ENCODE data around the gene ZNF768. TPM values are rescaled to one million over a fixed set of nuclear protein-coding genes. Genes with fewer than 3 reads are reported as not detected.

ZNF768 gene
- total RNA-seq, 2 experiments from 2014 or later = 38.3 to 63.7 TPM

DNA sequence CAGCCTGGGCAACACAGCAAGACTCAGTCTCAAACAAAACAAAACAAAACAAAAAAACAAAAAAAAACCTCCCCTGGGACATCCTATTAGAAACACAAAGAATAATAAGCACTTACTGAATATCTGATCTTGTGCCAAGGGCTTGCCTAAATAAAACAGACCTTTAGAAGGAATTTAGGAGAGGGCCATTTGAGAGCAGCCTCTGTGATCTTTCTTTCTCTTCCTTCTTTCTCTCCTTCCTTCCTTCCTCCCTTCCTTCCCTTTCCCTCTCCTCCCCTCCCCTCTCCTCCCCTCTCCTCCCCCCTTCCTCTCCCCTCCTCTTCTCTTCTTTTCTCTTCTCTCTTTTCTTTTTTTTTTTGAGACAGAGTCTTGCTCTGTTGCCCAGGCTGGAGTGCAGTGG is 41.5 kb downstream of the ZNF768 start:
- Histone ChIP-seq H3K36me3 (ENCODE audit: insufficient read depth, low read length) (peaks cover 90% of the 10 kb centered on the region), H4K20me1 (ENCODE audit: insufficient read depth, low read length) (no peaks in the 10 kb centered on the region), H3K9me2 (ENCODE audit: insufficient read depth, low read length) (no peaks in the 10 kb centered on the region), H3K4me3 (ENCODE audit: low read depth, low read length, poor library complexity, severe bottlenecking) (no peak overlapping the region), H3K79me2 (ENCODE audit: insufficient read depth, low read depth, low read length) (no peaks in the 10 kb centered on the region), H3K4me2 (ENCODE audit: low read length) (no peak overlapping the region), H3K27ac (ENCODE audit: low read depth, low read length, poor library complexity, severe bottlenecking) (no peak overlapping the region), H2AFZ (ENCODE audit: low read length) (no peak overlapping the region), H3K9me3 (ENCODE audit: low read length) (no peaks in the 10 kb centered on the region), H3K4me1 (ENCODE audit: insufficient read depth, low read length, poor library complexity, severe bottlenecking) (no peaks in the 10 kb centered on the region)
- no TSS peak for BruUV-seq (replicated peaks)
- intact Hi-C loops (cut with micrococcal nuclease; ENCODE audit: unreplicated experiment) = no loop called here
- TF ChIP-seq, protein P1, sequence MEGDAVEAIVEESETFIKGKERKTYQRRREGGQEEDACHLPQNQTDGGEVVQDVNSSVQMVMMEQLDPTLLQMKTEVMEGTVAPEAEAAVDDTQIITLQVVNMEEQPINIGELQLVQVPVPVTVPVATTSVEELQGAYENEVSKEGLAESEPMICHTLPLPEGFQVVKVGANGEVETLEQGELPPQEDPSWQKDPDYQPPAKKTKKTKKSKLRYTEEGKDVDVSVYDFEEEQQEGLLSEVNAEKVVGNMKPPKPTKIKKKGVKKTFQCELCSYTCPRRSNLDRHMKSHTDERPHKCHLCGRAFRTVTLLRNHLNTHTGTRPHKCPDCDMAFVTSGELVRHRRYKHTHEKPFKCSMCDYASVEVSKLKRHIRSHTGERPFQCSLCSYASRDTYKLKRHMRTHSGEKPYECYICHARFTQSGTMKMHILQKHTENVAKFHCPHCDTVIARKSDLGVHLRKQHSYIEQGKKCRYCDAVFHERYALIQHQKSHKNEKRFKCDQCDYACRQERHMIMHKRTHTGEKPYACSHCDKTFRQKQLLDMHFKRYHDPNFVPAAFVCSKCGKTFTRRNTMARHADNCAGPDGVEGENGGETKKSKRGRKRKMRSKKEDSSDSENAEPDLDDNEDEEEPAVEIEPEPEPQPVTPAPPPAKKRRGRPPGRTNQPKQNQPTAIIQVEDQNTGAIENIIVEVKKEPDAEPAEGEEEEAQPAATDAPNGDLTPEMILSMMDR (conservative IDR thresholded peaks at IDR 0.05; ENCODE audit: low read length) = no peak
- TF ChIP-seq EZH2phosphoT487 (IDR thresholded peaks at IDR 0.05; ENCODE audit: borderline replicate concordance, low read depth, low read length) = no peak
- DNase-seq (ENCODE audit: low spot score) = no peak
- POLR2A ChIA-PET = interaction anchor here (0.6 kb wide), 1 partner anchor 57 kb away, joined by 3 read pairs; no protein-coding TSS in a partner anchor
- CTCF ChIA-PET (ENCODE audit: unreplicated experiment) = no interaction called here

DNA sequence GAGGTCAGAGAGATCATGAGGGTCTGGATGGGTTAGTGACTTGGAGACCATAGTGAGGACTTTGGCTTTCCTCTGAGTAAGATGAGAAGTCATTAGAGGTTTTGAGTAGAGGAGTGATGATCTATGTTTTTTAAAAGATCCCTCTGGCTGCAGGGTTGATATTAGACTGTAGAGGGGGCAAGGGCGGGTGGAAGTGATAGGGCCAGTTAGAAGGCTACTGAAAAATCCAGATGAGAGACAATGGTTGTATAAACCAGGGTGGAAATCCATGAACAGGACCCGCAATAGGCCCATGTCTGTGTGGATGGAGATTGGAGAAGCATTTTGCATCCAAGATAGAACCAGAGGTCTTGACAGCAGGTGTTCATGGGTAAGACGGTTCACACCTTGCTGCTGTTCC is 44.0 kb downstream of the ZNF768 start:
- Histone ChIP-seq H4K20me1 (ENCODE audit: insufficient read depth, low read length) (no peaks in the 10 kb centered on the region), H3K79me2 (ENCODE audit: insufficient read depth, low read depth, low read length) (no peaks in the 10 kb centered on the region), H3K4me1 (ENCODE audit: insufficient read depth, low read length, poor library complexity, severe bottlenecking) (no peaks in the 10 kb centered on the region), H2AFZ (ENCODE audit: low read length) (no peak overlapping the region), H3K9me2 (ENCODE audit: insufficient read depth, low read length) (no peaks in the 10 kb centered on the region), H3K27ac (ENCODE audit: low read depth, low read length, poor library complexity, severe bottlenecking) (no peak overlapping the region), H3K4me2 (ENCODE audit: low read length) (no peak overlapping the region), H3K36me3 (ENCODE audit: insufficient read depth, low read length) (peaks cover 73% of the 10 kb centered on the region), H3K9me3 (ENCODE audit: low read length) (no peaks in the 10 kb centered on the region), H3K4me3 (ENCODE audit: low read depth, low read length, poor library complexity, severe bottlenecking) (no peak overlapping the region)
- intact Hi-C loops (cut with micrococcal nuclease; ENCODE audit: unreplicated experiment) = no loop called here
- TF ChIP-seq EZH2phosphoT487 (IDR thresholded peaks at IDR 0.05; ENCODE audit: borderline replicate concordance, low read depth, low read length) = no peak
- TF ChIP-seq, protein P1 (conservative IDR thresholded peaks at IDR 0.05; ENCODE audit: low read length) = peak; percentile 32; the same call in 1 of the 2 replicates
- TSS peak; percentile 40 for BruUV-seq (replicated peaks)
- no peak for DNase-seq (ENCODE audit: low spot score)
- CTCF ChIA-PET (ENCODE audit: unreplicated experiment) = no interaction called here
- POLR2A ChIA-PET = no interaction called here

DNA sequence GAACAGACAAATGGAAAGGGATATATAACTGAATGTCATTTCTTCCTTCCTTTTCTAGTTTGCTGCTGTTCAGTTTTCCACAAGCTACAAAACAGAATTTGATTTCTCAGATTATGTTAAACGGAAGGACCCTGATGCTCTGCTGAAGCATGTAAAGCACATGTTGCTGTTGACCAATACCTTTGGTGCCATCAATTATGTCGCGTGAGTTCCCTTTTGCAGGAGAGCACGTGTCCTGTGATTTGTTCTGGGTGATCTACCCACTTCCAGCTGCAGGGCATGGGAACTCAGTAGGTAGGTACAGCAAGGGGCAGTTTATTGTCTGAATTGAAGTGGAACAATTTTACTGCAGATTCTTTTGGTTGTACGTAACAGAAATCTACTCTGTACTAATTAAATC is 45.0 kb downstream of the ZNF768 start:
- BruUV-seq (replicated peaks) = no TSS peak
- CTCF ChIA-PET (ENCODE audit: unreplicated experiment) = no interaction called here
- POLR2A ChIA-PET = interaction anchor here (1.1 kb wide), 1 partner anchor 24 kb away, joined by 3 read pairs; no protein-coding TSS in a partner anchor
- no peak overlapping the region for H3K27ac ChIP-seq (ENCODE audit: low read depth, low read length, poor library complexity, severe bottlenecking)
- no peaks in the 10 kb centered on the region for H3K9me2 ChIP-seq (ENCODE audit: insufficient read depth, low read length)
- intact Hi-C loops (cut with micrococcal nuclease; ENCODE audit: unreplicated experiment) = no loop called here
- no peaks in the 10 kb centered on the region for H3K79me2 ChIP-seq (ENCODE audit: insufficient read depth, low read depth, low read length)
- no peaks in the 10 kb centered on the region for H3K4me1 ChIP-seq (ENCODE audit: insufficient read depth, low read length, poor library complexity, severe bottlenecking)
- peaks cover 70% of the 10 kb centered on the region for H3K36me3 ChIP-seq (ENCODE audit: insufficient read depth, low read length)
- H3K9me3 ChIP-seq (ENCODE audit: low read length) = no peaks in the 10 kb centered on the region
- no peak overlapping the region for H3K4me3 ChIP-seq (ENCODE audit: low read depth, low read length, poor library complexity, severe bottlenecking)
- no peak overlapping the region for H2AFZ ChIP-seq (ENCODE audit: low read length)
- TF ChIP-seq, protein P1 (conservative IDR thresholded peaks at IDR 0.05; ENCODE audit: low read length) = no peak
- no peak for TF ChIP-seq EZH2phosphoT487 (IDR thresholded peaks at IDR 0.05; ENCODE audit: borderline replicate concordance, low read depth, low read length)
- H4K20me1 ChIP-seq (ENCODE audit: insufficient read depth, low read length) = no peaks in the 10 kb centered on the region
- DNase-seq (ENCODE audit: low spot score) = no peak
- no peak overlapping the region for H3K4me2 ChIP-seq (ENCODE audit: low read length)

All from OCI-LY7 (cell line).